ENCODE data around the gene LRRC8E.
"Not testable (repeated sequence)": the region's sequence is repeated elsewhere in the genome, so short reads cannot be mapped to it uniquely, and the experiment has no call there.

The LRRC8E gene

DNA sequence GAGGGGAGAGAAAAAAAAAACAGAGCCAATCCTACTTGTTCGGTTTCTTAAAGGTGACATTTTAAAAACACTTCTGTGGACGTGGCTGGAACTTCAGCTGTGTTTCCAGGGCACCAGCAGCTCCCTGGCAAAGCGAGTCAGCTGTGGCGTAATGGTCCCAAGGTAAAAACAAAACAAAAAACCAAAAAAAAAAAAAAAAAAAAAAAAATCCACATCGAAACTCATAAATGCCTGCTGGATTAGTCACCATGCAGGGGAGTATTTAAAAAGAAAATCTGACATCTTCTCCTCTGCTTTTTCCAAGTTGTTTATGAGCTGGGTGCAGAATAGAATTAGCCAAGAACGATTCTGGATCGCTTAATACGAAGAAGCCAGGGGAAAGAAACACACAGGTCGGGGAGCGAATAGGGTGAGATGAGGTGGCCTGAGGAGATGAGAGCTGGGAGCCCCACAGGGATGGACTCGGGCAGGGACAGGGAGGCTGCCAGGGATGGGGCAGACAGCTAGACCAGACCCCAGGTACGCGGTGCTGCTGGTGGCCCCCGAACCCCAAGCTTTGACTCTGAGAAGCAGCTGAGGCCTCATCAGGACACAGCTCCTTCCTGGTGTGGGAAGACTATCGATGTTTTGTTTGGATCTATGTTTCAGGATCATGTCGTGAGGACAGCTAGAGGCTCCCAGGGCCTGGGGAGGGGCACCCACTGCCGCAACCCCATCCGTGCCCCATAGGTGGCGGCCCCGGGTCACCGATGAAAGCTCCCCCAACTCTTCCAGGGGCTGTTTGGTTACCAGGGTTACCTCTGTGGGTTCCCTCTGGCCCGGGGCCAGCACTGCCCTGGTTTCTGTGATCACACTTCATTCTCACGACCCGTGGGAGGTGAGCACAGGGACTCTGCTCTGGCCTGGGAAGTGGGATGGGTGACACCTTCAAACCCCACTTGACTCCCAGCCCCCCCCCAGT is 40.7 kb downstream of the LRRC8E start:
- peak overlapping the region; percentile 18 for H3K4me2 ChIP-seq (ENCODE audit: low read length, poor library complexity, severe bottlenecking)

DNA sequence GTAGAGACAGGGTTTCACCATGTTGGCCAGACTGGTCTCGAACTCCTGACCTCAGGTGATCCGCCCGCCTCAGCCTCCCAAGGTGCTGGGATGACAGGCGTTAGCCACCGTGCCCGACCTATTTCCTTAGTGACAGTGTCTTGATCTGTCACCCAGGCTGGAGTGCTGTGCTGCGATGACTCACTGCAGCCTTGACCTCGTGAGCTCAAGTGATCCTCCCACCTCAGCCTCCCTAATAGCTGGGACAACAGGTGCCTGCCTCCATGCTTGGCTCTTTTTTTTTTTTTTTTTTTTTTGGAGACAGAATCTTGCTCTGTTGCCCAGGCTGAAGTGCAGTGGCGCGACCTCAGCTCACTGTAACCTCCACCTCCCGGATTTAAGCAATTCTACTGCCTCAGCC is 41.7 kb downstream of the LRRC8E start:
- not testable (repeated sequence) for H4K91ac ChIP-seq (ENCODE audit: low read length); H3K18ac ChIP-seq (ENCODE audit: low read depth in 1 of 2, low read length in 2 of 2); H3K9ac ChIP-seq (ENCODE audit: low read length); H2BK12ac ChIP-seq (ENCODE audit: low read length in 2 of 2); H2BK120ac ChIP-seq (ENCODE audit: low read depth, low read length); H2BK5ac ChIP-seq (ENCODE audit: low read depth, low read length, poor library complexity, severe bottlenecking); H3K27me3 ChIP-seq (ENCODE audit: control insufficient read depth in 1 of 2, insufficient read depth in 1 of 2, low read length in 2 of 2); H2AK5ac ChIP-seq (ENCODE audit: low read length, severe bottlenecking); H2BK15ac ChIP-seq (ENCODE audit: low read depth, poor library complexity, severe bottlenecking); H3K14ac ChIP-seq (ENCODE audit: low read length in 2 of 2); H3K9me3 ChIP-seq (ENCODE audit: control insufficient read depth, low read length); H3K4me2 ChIP-seq (ENCODE audit: low read length, poor library complexity, severe bottlenecking); H3K23ac ChIP-seq (ENCODE audit: low read length in 2 of 2); H3K27ac ChIP-seq (ENCODE audit: low read length, poor library complexity, severe bottlenecking); H4K8ac ChIP-seq (ENCODE audit: low read length); H3K4ac ChIP-seq (ENCODE audit: low read depth in 1 of 2, low read length in 2 of 2); H2AFZ ChIP-seq (ENCODE audit: low read depth, low read length); H3K4me3 ChIP-seq (ENCODE audit: insufficient read depth in 1 of 2, low read depth in 1 of 2, low read length in 2 of 2)
- 81% methylated on average over 8 of the region's 11 CpGs for WGBS
- H3K36me3 ChIP-seq (ENCODE audit: control insufficient read depth in 1 of 2, insufficient read depth in 2 of 2, low read depth in 1 of 2, low read length in 2 of 2): peaks cover 46 to 63% of the 10 kb centered on the region in 2 experiments
- peaks cover 36% of the 10 kb centered on the region for H3K4me1 ChIP-seq (ENCODE audit: control insufficient read depth, insufficient read depth, low read depth, low read length)
- peak; percentile 14 for DNase-seq
- H3K79me1 ChIP-seq (replicated peaks; ENCODE audit: low read length, poor library complexity, severe bottlenecking): peaks cover 14% of the 10 kb centered on the region

More for the DNA sequence above, 40.7 kb downstream of the LRRC8E start:
- Histone ChIP-seq H2BK5ac (ENCODE audit: low read depth, low read length, poor library complexity, severe bottlenecking) (no peak overlapping the region), H3K4me1 (ENCODE audit: control insufficient read depth, insufficient read depth, low read depth, low read length) (peaks cover 42% of the 10 kb centered on the region), H3K27me3 (ENCODE audit: control insufficient read depth in 1 of 2, insufficient read depth in 1 of 2, low read length in 2 of 2) (no peaks in the 10 kb centered on the region), H4K91ac (ENCODE audit: low read length) (no peak overlapping the region), H3K36me3 (ENCODE audit: control insufficient read depth in 1 of 2, insufficient read depth in 2 of 2, low read depth in 1 of 2, low read length in 2 of 2) (peaks cover 37 to 60% of the 10 kb centered on the region in 2 experiments), H3K9ac (ENCODE audit: low read length) (peak overlapping the region; percentile 90), H3K18ac (ENCODE audit: low read depth in 1 of 2, low read length in 2 of 2) (peak overlapping the region in 1 of 2 experiments; percentile 50), H4K8ac (ENCODE audit: low read length) (no peak overlapping the region), H2AFZ (ENCODE audit: low read depth, low read length) (no peak overlapping the region), H2BK15ac (ENCODE audit: low read depth, poor library complexity, severe bottlenecking) (peak overlapping the region; percentile 4), H3K9me3 (ENCODE audit: control insufficient read depth, low read length) (no peaks in the 10 kb centered on the region), H3K79me1 (replicated peaks; ENCODE audit: low read length, poor library complexity, severe bottlenecking) (peaks cover 10% of the 10 kb centered on the region), H3K27ac (ENCODE audit: low read length, poor library complexity, severe bottlenecking) (peak overlapping the region; percentile 76), H2AK5ac (ENCODE audit: low read length, severe bottlenecking) (peak overlapping the region; percentile 54), H3K4ac (ENCODE audit: low read depth in 1 of 2, low read length in 2 of 2) (no peak overlapping the region), H3K14ac (ENCODE audit: low read length in 2 of 2) (no peak overlapping the region), H2BK12ac (ENCODE audit: low read length in 2 of 2) (no peak overlapping the region), H3K4me3 (ENCODE audit: insufficient read depth in 1 of 2, low read depth in 1 of 2, low read length in 2 of 2) (peak overlapping the region in 1 of 2 experiments; percentile 56), H3K23ac (ENCODE audit: low read length in 2 of 2) (no peak overlapping the region), H2BK120ac (ENCODE audit: low read depth, low read length) (no peak overlapping the region)
- WGBS: 61% methylated on average over 23 of the region's 24 CpGs
- DNase-seq: peak; percentile 80

DNA sequence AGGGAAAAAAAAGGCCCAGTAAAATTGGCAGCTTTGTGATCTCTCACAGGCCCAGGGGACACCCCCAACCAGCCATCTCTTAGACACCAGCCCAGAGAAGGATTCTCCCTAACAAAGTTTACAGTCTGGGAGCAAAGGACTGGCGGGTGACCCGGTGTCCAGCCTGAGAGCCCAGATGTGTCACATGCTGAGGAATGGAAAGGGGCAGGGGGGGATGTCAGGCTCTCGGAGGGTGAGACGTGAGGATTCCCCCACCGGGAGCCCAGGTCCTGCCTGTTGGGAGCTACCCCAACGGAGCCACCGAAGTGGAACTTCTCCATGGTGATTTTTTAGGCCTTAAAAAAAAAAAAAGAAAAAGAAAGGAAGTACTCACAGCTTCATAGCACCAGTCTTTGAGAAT is 42.5 kb downstream of the LRRC8E start:
- Histone ChIP-seq H3K23ac (ENCODE audit: low read length in 2 of 2) (no peak overlapping the region), H3K36me3 (ENCODE audit: control insufficient read depth in 1 of 2, insufficient read depth in 2 of 2, low read depth in 1 of 2, low read length in 2 of 2) (peaks cover 53 to 70% of the 10 kb centered on the region in 2 experiments), H3K27ac (ENCODE audit: low read length, poor library complexity, severe bottlenecking) (no peak overlapping the region), H2AK5ac (ENCODE audit: low read length, severe bottlenecking) (no peak overlapping the region), H2BK5ac (ENCODE audit: low read depth, low read length, poor library complexity, severe bottlenecking) (no peak overlapping the region), H2BK120ac (ENCODE audit: low read depth, low read length) (no peak overlapping the region), H3K79me1 (replicated peaks; ENCODE audit: low read length, poor library complexity, severe bottlenecking) (peaks cover 19% of the 10 kb centered on the region), H2AFZ (ENCODE audit: low read depth, low read length) (no peak overlapping the region), H3K14ac (ENCODE audit: low read length in 2 of 2) (no peak overlapping the region), H3K4me2 (ENCODE audit: low read length, poor library complexity, severe bottlenecking) (no peak overlapping the region), H3K9ac (ENCODE audit: low read length) (no peak overlapping the region), H3K18ac (ENCODE audit: low read depth in 1 of 2, low read length in 2 of 2) (no peak overlapping the region), H3K4me1 (ENCODE audit: control insufficient read depth, insufficient read depth, low read depth, low read length) (peaks cover 30% of the 10 kb centered on the region), H2BK15ac (ENCODE audit: low read depth, poor library complexity, severe bottlenecking) (no peak overlapping the region), H4K91ac (ENCODE audit: low read length) (no peak overlapping the region), H3K27me3 (ENCODE audit: control insufficient read depth in 1 of 2, insufficient read depth in 1 of 2, low read length in 2 of 2) (no peaks in the 10 kb centered on the region), H3K9me3 (ENCODE audit: control insufficient read depth, low read length) (no peaks in the 10 kb centered on the region), H3K4ac (ENCODE audit: low read depth in 1 of 2, low read length in 2 of 2) (no peak overlapping the region), H2BK12ac (ENCODE audit: low read length in 2 of 2) (no peak overlapping the region), H4K8ac (ENCODE audit: low read length) (no peak overlapping the region), H3K4me3 (ENCODE audit: insufficient read depth in 1 of 2, low read depth in 1 of 2, low read length in 2 of 2) (no peak overlapping the region)
- no peak for DNase-seq
- WGBS: 89% methylated on average over 6 of the region's 7 CpGs

DNA sequence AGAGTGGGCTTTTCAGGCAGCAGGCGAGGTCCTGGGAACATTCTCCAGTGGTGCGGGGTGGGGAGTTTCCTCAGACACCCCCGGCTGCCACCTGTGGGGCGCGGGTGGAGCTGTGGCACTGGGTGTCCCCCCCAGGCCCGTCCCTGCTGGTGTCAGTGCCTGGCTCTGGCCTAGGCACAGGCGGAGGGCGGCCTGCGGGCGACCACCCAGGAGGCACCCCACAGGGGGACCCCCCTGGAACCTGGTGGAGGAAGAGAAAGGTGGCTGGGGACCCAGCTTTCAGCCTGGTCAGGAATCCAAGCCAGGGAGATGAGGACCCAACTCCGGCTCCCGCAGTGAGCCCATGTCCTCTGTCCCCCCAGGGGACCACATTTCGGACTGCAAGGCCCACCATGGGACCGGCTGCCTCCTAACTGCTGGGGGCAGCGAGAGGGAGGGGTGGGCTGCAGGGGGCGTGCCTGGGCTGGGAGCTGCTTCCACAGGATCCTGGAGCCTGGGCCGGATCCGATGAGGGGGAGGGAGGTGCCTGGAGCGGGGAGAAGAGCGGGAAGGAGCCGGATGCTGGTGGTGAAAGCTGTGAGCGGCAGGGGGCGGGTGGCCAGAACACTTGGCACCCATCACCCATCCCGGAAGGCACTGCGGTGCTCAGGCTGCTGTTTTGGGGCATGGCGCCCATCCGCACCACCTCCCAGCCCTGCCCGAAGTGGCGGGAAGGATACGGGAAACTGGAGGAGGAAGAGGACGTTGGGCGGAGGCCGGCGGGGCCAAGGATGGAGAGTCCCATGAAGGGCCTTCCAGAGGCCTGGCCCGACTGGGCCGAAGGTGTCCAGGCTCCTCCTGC is 43.1 kb downstream of the LRRC8E start:
- H2BK120ac ChIP-seq (ENCODE audit: low read depth, low read length): no peak overlapping the region
- DNase-seq: no peak
- no peak overlapping the region for H3K23ac ChIP-seq (ENCODE audit: low read length in 2 of 2)
- no peaks in the 10 kb centered on the region for H3K9me3 ChIP-seq (ENCODE audit: control insufficient read depth, low read length)
- H4K8ac ChIP-seq (ENCODE audit: low read length): no peak overlapping the region
- peaks cover 26% of the 10 kb centered on the region for H3K4me1 ChIP-seq (ENCODE audit: control insufficient read depth, insufficient read depth, low read depth, low read length)
- peaks cover 60 to 77% of the 10 kb centered on the region in 2 experiments for H3K36me3 ChIP-seq (ENCODE audit: control insufficient read depth in 1 of 2, insufficient read depth in 2 of 2, low read depth in 1 of 2, low read length in 2 of 2)
- H3K79me1 ChIP-seq (replicated peaks; ENCODE audit: low read length, poor library complexity, severe bottlenecking): peaks cover 21% of the 10 kb centered on the region
- H2AK5ac ChIP-seq (ENCODE audit: low read length, severe bottlenecking): no peak overlapping the region
- H3K27me3 ChIP-seq (ENCODE audit: control insufficient read depth in 1 of 2, insufficient read depth in 1 of 2, low read length in 2 of 2): no peaks in the 10 kb centered on the region
- H3K4me3 ChIP-seq (ENCODE audit: insufficient read depth in 1 of 2, low read depth in 1 of 2, low read length in 2 of 2): no peak overlapping the region
- no peak overlapping the region for H3K27ac ChIP-seq (ENCODE audit: low read length, poor library complexity, severe bottlenecking)
- no peak overlapping the region for H2BK12ac ChIP-seq (ENCODE audit: low read length in 2 of 2)
- H3K4ac ChIP-seq (ENCODE audit: low read depth in 1 of 2, low read length in 2 of 2): no peak overlapping the region
- H3K18ac ChIP-seq (ENCODE audit: low read depth in 1 of 2, low read length in 2 of 2): no peak overlapping the region
- H3K14ac ChIP-seq (ENCODE audit: low read length in 2 of 2): no peak overlapping the region
- H2AFZ ChIP-seq (ENCODE audit: low read depth, low read length): no peak overlapping the region
- no peak overlapping the region for H3K9ac ChIP-seq (ENCODE audit: low read length)
- H2BK15ac ChIP-seq (ENCODE audit: low read depth, poor library complexity, severe bottlenecking): no peak overlapping the region
- H3K4me2 ChIP-seq (ENCODE audit: low read length, poor library complexity, severe bottlenecking): no peak overlapping the region
- no peak overlapping the region for H2BK5ac ChIP-seq (ENCODE audit: low read depth, low read length, poor library complexity, severe bottlenecking)
- no peak overlapping the region for H4K91ac ChIP-seq (ENCODE audit: low read length)
- 96% methylated on average over 34 of the region's 36 CpGs for WGBS

Measured in mesenchymal stem cell (in vitro differentiated cells and primary cell).